Rectal smooth muscle tissue (tissue), 1 donor: ENCODE data around the gene SP140L.
A peak's percentile ranks its signal among the peaks of the same experiment; 100 is the strongest.
"Not testable (repeated sequence)": the region's sequence is repeated elsewhere in the genome, so short reads cannot be mapped to it uniquely, and the experiment has no call there.

ENCODE experiments used
- H3K27ac ChIP-seq: one replicate; pipeline ENCODE4 v1.7.0; 2013; ENCODE audit warnings: low read depth, low read length, inconsistent platforms
- H3K27me3 ChIP-seq: one replicate; pipeline ENCODE4 v1.7.0; 2013; ENCODE audit warnings: low read length; ENCODE audit not compliant: control insufficient read depth, insufficient read depth
- H3K36me3 ChIP-seq: one replicate; pipeline ENCODE4 v1.7.0; 2013; ENCODE audit warnings: low read length; ENCODE audit not compliant: control insufficient read depth, insufficient read depth
- H3K4me1 ChIP-seq: one replicate; pipeline ENCODE4 v1.7.0; 2013; ENCODE audit warnings: low read length; ENCODE audit not compliant: control insufficient read depth, insufficient read depth
- H3K4me3 ChIP-seq: one replicate; pipeline ENCODE4 v1.7.0; 2013; ENCODE audit warnings: low read length
- H3K9ac ChIP-seq: one replicate; pipeline ENCODE4 v1.7.0; 2013; ENCODE audit warnings: low read length

Gene SP140L

DNA sequence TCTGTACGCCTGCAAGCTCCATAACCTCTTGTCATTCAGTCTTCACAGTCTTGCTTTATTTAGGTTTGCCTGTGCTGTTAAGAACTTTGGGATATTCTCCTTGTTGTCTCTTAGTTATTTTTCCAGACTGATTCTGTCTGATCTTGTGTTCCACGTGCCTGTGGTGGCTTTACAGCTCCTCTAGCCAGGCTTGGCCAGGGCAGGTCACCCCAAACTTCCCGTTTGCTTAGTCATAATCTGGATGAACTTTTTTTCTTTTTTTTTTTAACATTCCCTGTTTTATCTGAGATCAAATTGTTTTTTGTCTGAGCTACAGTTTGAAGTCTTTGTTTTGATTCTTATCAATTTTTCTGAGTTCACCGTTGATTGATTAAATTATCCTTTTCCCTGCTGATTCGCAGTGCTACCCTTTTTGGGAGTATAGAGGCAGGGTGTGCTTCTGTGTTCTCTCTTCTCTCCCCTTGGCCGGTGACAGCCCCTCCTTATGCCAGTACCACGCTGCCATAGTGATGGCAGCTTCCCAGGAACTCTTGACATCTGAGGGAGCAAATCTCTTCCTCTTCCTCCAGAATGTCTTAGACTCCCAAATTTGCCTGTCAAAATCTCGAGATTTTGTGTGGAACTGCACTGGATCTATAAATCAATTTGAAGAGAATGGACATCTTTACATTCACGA is 91.5 kb downstream of the SP140L start:
- peak overlapping the region; percentile 42 for H3K4me3 ChIP-seq

DNA sequence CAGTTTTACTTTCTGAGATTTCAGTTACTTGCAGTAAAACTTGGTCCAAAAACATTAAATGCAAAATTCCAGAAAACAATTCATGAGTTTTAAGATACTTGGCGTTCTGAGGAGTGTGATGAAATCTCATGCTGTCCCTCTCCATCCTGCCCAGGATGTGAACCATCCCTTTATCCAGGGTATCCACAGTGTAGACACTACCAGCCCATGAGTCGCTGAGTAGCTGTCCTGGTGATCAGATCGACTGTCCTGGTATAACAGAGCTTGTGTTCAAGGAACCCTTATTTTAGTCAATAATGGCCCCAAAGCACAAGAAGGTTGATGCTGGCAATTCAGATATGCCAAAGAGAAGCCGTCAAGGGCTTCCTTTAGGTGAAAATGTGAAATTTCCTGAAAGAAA is 92.2 kb downstream of the SP140L start:
- peaks cover 3% of the 10 kb centered on the region for H3K36me3 ChIP-seq
- no peaks in the 10 kb centered on the region for H3K27me3 ChIP-seq
- H3K4me1 ChIP-seq = peaks cover 9% of the 10 kb centered on the region
- no peak overlapping the region for H3K27ac ChIP-seq
- H3K4me3 ChIP-seq = no peak overlapping the region
- H3K9ac ChIP-seq = no peak overlapping the region

More for the DNA sequence above, 91.5 kb downstream of the SP140L start:
- Histone ChIP-seq H3K4me1 (peaks cover 9% of the 10 kb centered on the region), H3K36me3 (peaks cover 3% of the 10 kb centered on the region), H3K9ac (no peak overlapping the region), H3K27me3 (no peaks in the 10 kb centered on the region), H3K27ac (no peak overlapping the region)

DNA sequence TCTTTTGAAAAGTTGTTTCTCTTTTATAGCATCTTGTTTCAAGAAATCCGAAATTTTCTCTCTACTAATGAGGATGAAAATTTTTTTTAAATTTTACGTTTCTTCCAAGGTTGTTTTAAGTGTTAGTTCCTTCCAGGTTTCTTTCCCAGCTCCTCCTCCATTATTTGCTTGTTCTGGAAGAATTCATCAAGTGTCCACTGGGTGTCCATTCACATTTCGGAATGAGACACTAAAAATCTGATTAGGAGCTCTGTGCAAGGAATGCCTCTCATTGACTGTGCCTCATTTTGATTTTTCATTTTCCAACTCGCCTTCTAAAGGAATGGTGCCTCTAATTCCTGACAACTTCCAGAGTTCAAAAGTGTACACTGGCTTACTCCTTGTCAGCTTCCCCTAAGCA is 95.2 kb downstream of the SP140L start:
- no peaks in the 10 kb centered on the region for H3K27me3 ChIP-seq
- no peak overlapping the region for H3K4me3 ChIP-seq
- no peak overlapping the region for H3K27ac ChIP-seq
- H3K36me3 ChIP-seq = no peaks in the 10 kb centered on the region
- no peak overlapping the region for H3K9ac ChIP-seq
- H3K4me1 ChIP-seq = peaks cover 5% of the 10 kb centered on the region

DNA sequence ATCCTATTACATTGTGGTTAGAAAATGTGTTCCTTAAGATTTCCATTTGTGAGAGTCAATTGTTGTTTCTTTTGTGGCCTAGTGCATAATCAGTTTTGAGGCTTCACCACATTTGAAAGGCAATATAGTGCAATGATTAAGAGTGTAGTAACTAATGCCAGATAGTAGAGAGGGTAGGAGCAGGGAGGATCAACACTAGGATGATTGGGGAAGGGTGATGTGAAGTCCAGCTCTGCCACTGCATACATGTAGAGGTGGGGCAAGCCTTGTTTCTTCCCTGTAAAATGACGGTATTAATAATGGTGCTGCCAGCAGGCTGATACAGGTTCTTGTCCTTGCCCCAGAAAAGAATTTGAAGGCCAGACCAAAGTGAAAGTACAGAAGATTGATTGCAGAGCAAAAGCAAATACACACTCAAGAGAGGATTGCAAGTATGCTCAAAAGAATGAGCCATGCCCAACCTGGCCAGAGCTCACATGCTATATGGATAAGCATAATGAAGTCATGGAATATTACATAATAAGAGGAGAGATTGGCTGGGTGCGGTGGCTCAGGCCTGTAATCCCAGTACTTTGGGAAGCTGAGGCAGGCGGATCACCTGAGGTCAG is 97.0 kb downstream of the SP140L start:
- Histone ChIP-seq H3K4me3 (no peak overlapping the region), H3K36me3 (no peaks in the 10 kb centered on the region), H3K27me3 (no peaks in the 10 kb centered on the region), H3K4me1 (no peaks in the 10 kb centered on the region), H3K9ac (no peak overlapping the region), H3K27ac (no peak overlapping the region)

DNA sequence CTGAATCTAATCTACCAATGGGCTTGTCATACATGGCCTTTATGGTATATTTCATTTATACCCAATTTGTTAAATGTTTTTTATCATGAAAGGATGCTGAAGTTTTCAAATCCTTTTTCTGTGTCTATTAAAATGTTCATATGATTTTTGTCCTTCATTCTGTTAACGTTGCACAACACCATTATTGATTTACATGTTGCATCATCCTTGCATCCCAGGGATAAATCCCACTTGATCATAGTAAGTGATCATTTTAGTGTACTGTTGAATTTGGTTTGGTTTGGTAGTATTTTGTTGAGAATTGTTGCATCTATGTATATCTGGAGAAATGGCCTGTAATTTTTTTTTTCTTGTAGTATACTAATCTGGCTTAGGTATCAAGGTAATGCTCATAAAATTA is 98.4 kb downstream of the SP140L start:
- Histone ChIP-seq H3K36me3 (no peaks in the 10 kb centered on the region), H3K27me3 (no peaks in the 10 kb centered on the region), H3K4me3 (no peak overlapping the region), H3K9ac (no peak overlapping the region), H3K27ac (no peak overlapping the region), H3K4me1 (no peaks in the 10 kb centered on the region)

DNA sequence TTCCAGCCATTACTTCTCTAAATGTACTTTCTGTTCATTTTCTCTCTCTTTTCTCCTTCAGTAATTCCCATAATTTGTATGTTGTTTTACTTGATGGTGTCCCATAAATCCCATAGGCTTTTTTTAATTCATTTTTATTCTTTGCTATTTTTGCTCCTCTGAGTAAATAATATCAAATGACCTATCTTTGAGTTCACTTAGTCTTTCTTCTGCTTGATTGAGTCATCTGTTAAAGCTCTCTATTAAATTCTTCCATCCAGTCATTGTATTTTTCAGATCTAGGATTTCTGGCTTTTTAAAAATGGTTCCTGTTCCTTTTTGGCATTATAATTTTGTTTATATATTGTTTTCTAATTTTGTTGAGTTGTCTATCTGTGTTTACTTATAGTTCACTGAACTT is 102.5 kb downstream of the SP140L start:
- no peaks in the 10 kb centered on the region for H3K4me1 ChIP-seq
- no peak overlapping the region for H3K27ac ChIP-seq
- H3K9ac ChIP-seq = no peak overlapping the region
- no peaks in the 10 kb centered on the region for H3K27me3 ChIP-seq
- H3K36me3 ChIP-seq = no peaks in the 10 kb centered on the region
- H3K4me3 ChIP-seq = no peak overlapping the region

DNA sequence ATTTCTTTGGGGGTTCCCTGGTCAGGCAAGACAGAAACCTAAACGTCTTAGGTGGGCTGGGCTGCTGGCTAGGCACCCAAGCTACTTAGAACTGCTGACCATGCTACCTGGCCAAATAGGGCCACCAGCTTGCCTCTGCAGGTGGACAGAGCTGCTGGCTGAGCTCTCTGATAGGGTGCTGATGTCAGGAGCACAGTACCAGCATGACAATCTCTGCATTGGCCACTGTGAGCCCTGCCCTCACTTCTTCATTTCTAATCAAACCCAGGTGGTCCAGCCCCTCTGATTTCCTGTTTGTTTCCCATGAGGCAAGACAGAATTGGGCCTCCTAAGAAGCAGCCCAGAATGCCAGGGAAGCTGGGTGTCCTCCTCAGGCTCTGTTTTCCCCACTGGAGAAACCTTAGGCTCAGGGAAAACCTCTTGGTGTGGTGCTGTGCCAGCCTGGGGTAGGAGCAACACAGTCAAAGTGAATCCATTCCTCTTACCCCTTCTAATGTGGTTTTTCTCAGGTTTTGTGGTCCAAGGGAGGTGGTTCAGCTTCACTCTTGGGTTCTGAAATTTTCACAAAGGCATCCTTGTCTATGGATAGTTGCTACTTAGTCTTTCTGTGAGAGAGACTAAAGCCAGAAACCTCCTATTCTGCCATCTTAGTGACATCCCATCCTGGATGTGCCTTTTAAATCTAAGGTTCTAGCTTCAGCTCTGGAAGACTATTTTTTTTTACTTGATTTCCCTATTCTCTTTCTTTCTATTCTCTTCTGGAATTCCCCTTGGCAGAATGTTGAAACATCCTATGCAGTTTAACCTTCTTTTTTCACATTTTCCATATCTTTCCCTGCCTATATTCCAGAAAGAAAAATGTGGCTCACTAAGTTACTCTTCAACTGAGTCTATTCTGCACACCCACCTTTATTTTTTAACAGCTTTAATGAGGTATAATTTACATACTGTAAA is 104.2 kb downstream of the SP140L start:
- Histone ChIP-seq H3K27me3 (no peaks in the 10 kb centered on the region), H3K4me1 (no peaks in the 10 kb centered on the region), H3K4me3 (no peak overlapping the region), H3K27ac (no peak overlapping the region), H3K36me3 (no peaks in the 10 kb centered on the region), H3K9ac (no peak overlapping the region)

DNA sequence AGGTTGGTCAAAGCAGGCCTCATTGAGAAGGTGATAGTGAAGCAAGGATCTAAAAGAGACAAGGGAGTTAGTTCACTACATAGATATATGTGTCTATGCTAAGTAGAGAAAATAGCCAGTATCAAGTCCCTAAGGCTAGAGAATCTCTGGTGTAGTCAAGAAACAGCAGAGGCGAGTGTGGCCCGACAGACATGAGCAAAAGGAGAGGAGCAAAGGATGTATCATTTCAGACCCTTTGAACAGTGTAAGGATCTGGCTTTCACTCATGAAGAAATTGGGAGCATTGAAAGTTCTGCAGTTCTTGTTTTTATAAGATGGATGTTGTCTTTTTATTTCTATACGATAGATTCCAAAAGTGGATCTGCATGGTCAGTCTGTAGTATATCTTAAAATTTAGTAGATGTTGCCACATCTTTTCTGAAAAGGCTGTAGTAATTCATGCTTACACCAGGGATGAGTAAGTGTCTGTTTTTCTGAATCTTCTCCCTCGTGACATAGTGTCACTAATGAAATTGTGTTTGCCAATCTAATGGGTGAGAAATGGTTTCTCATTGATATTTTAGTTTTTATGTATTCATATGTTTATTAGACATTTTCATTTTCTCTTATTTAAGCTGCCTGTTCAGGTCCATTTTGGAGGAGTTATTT is 107.8 kb downstream of the SP140L start:
- Histone ChIP-seq H3K36me3 (no peaks in the 10 kb centered on the region), H3K4me1 (no peaks in the 10 kb centered on the region), H3K27me3 (no peaks in the 10 kb centered on the region), H3K9ac (no peak overlapping the region), H3K27ac (no peak overlapping the region), H3K4me3 (no peak overlapping the region)

DNA sequence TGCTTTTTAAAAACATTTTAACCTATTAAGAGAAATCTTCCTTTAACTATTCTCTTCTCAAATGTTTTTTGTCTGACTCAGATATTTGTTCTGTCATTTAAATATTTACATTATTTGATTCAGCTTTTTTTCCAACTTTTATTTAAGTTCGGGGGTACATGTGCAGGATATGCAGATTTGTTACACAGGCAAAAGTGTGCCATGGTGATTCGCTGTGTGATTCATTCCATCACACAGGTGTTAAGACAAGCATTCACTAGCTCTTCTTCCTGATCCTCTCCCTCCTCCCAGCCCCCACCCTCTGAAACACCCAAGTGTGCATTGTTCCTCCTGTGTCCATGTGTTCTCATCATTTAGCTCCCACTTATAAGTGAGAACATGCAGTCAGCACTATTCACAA is 108.4 kb downstream of the SP140L start:
- Histone ChIP-seq H3K4me3 (no peak overlapping the region), H3K9ac (no peak overlapping the region), H3K4me1 (no peaks in the 10 kb centered on the region), H3K27me3 (no peaks in the 10 kb centered on the region), H3K27ac (no peak overlapping the region), H3K36me3 (no peaks in the 10 kb centered on the region)

DNA sequence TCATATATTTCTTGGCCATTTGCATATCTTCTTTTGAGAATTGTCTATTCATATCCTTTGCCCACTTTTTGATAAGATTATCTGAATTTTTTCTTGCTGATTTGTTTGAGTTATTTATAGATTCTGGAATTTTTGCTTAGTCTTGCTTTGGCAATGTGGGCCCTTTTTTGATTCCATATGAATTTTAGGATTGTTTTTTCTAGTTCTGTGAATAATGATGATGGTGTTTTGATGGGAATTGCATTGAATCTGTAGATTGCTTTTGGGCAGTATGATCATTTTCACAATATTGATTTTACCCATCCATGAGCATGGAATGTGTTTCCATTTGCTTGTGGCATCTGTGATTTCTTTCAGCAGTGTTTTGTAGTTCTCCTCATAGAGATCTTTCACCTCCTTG is 112.1 kb downstream of the SP140L start:
- not testable (repeated sequence) for H3K36me3 ChIP-seq, H3K27me3 ChIP-seq, H3K4me3 ChIP-seq, H3K9ac ChIP-seq, H3K4me1 ChIP-seq, H3K27ac ChIP-seq

DNA sequence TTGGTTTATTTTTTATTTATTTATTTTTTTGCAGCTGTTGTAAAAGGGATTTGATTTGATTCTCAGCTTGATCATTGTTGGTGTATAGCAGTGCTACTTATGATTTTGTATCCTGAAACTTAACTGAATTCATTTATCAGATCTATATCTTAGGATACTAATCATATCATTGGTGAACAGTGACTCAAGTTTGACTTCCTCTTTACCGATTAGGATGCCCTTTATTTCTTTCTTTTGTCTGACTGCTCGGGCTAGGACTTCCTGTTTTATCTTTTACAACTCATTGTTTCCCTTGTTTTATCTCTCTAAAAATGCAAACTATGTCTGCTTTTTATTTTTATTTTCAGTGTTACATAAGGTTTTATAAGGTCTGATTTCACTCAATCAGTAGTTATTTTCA is 112.6 kb downstream of the SP140L start:
- no peaks in the 10 kb centered on the region for H3K27me3 ChIP-seq
- peaks cover 5% of the 10 kb centered on the region for H3K36me3 ChIP-seq
- H3K27ac ChIP-seq = no peak overlapping the region
- no peaks in the 10 kb centered on the region for H3K4me1 ChIP-seq
- H3K9ac ChIP-seq = no peak overlapping the region
- H3K4me3 ChIP-seq = no peak overlapping the region

DNA sequence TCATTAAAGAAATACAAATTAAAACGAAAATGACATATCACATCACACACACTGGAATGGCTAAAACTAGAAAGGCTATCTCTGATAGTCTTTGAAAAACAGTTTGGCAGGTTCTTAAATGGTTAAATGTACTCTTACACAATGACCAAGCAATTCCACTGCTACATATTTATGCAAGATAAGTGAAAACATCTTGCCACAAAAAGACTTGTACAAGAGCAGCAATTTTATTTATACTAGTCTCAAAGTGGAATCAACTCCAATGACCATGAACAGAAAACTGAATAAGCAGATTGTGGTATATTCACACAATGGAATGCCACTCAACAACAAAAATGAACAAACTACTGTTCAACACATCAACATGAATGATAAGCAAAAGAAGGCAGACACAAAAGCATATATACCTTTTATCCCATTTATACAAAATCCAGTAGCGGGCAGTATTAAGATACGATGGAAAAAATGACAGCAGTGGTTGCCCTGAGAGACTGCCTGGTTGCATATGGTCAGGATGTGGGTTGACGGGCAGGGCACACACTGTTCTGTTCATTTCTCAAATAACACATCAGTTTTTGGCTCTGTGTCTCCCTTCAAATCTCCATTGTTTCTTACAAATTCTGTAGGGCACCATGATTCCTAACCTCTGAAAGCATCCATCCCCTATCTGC is 114.4 kb downstream of the SP140L start:
- Histone ChIP-seq H3K36me3 (peaks cover 7% of the 10 kb centered on the region), H3K27me3 (no peaks in the 10 kb centered on the region), H3K9ac (no peak overlapping the region), H3K4me1 (no peaks in the 10 kb centered on the region), H3K4me3 (no peak overlapping the region), H3K27ac (no peak overlapping the region)
